ENCODE data around the gene TBC1D22A. TPM values are rescaled to one million over a fixed set of nuclear protein-coding genes. Genes with fewer than 3 reads are reported as not detected.
A peak's percentile ranks its signal among the peaks of the same experiment; 100 is the strongest.

Gene TBC1D22A
- total RNA-seq, 6 donors from 2014 or later: 27.1 to 48.2 (median 35.3) TPM

DNA sequence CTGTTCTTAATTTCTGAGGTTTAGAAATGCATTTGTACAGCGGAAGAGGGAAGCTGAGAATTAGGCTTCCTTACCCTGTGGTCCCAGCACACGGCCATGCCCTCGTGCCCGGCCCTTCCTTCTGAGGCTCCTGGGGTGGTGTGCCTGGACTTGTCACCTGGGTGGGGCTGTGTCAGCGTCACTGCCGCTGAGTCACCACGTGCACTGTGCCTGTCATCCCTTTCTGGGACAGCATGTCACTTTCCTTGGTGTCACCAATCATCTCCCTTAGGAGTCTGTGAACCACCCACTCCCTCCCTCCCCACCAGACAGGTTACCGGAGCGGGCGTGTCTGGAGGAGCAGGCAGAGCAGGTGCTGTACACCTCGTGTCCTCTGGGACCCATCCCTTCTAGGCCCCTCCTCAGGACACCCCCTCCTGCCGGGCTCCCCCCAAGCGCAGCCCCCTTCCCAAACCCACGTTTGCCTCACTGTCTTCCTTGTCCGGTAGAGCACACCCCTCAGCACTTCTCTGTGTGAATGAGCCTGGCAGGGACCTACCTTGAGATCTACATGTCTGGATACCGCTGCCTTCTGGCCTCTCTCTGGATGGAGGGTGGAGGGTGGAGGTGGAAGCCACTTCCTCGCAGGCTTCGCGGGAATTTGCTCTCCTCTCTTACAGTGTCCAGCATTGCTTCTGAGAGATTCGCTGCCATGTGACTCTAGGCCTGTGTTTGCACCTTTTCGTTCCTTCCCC, 367.6 kb downstream of the TBC1D22A start:
- Histone ChIP-seq H3K36me3 (no peaks in the 10 kb centered on the region), H3K9me3 (no peaks in the 10 kb centered on the region), H3K4me3 (no peak overlapping the region), H3K27me3 (no peaks in the 10 kb centered on the region), H3K4me1 (no peaks in the 10 kb centered on the region), H3K27ac (no peak overlapping the region)
- WGBS, 2 donors: 82% methylated on average over 13 to 21 of the region's 21 CpGs
- DNase-seq (peak in 1 of 2 donors; percentile 14), ATAC-seq (ENCODE audit: low FRiP score in 2 of 2) (no peak)
- TF ChIP-seq POLR2AphosphoS5 (IDR thresholded peaks at IDR 0.05): no peak
- TF ChIP-seq EP300 (IDR thresholded peaks at IDR 0.05): no peak
- no peak for TF ChIP-seq POLR2A (IDR thresholded peaks at IDR 0.05)
- TF ChIP-seq, protein P1, sequence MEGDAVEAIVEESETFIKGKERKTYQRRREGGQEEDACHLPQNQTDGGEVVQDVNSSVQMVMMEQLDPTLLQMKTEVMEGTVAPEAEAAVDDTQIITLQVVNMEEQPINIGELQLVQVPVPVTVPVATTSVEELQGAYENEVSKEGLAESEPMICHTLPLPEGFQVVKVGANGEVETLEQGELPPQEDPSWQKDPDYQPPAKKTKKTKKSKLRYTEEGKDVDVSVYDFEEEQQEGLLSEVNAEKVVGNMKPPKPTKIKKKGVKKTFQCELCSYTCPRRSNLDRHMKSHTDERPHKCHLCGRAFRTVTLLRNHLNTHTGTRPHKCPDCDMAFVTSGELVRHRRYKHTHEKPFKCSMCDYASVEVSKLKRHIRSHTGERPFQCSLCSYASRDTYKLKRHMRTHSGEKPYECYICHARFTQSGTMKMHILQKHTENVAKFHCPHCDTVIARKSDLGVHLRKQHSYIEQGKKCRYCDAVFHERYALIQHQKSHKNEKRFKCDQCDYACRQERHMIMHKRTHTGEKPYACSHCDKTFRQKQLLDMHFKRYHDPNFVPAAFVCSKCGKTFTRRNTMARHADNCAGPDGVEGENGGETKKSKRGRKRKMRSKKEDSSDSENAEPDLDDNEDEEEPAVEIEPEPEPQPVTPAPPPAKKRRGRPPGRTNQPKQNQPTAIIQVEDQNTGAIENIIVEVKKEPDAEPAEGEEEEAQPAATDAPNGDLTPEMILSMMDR (IDR thresholded peaks at IDR 0.05): no peak

DNA sequence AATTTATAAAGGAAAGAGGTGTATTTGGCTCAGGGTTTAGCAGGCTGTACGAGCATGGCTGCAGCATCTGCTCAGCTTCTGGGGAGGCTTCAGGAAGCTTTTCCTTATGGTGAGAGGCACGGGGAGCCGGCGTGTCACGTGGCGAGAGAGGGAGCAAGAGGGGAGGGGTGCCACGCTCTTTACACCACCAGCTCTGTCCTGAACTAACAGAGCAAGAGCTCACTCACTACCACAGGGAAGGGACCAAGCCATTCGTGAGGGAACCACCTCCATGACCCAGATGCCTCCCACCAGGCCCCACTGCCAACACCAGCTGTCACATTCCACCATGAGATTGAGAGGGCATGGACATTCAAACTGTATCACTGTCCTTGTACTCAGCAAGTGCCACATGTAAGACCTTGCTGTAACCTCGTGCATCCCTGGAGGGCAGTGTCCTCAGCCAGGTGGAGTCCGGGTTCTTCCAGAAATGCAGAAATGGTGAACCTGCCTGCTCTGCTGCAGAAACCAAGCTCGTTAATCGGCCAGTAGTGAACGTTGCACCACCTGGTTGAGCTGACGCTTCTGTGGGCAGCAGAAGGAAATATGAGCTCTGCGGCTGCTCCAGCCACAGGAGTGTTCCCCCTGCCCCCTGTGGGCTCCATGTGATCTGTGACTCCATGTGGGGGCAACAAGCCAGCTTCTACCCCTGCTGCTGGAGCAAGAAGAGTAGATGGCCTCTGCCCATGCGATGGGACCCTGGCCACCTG, 368.6 kb downstream of the TBC1D22A start:
- ATAC-seq (ENCODE audit: low FRiP score in 2 of 2) (no peak), DNase-seq (no peak)
- Histone ChIP-seq H3K9me3 (no peaks in the 10 kb centered on the region), H3K27ac (no peak overlapping the region), H3K4me1 (no peaks in the 10 kb centered on the region), H3K4me3 (no peak overlapping the region), H3K36me3 (no peaks in the 10 kb centered on the region), H3K27me3 (no peaks in the 10 kb centered on the region)
- TF ChIP-seq, protein P1 (IDR thresholded peaks at IDR 0.05): no peak
- no peak for TF ChIP-seq EP300 (IDR thresholded peaks at IDR 0.05)
- WGBS, 2 donors: 89% methylated on average over 9 to 16 of the region's 16 CpGs

DNA sequence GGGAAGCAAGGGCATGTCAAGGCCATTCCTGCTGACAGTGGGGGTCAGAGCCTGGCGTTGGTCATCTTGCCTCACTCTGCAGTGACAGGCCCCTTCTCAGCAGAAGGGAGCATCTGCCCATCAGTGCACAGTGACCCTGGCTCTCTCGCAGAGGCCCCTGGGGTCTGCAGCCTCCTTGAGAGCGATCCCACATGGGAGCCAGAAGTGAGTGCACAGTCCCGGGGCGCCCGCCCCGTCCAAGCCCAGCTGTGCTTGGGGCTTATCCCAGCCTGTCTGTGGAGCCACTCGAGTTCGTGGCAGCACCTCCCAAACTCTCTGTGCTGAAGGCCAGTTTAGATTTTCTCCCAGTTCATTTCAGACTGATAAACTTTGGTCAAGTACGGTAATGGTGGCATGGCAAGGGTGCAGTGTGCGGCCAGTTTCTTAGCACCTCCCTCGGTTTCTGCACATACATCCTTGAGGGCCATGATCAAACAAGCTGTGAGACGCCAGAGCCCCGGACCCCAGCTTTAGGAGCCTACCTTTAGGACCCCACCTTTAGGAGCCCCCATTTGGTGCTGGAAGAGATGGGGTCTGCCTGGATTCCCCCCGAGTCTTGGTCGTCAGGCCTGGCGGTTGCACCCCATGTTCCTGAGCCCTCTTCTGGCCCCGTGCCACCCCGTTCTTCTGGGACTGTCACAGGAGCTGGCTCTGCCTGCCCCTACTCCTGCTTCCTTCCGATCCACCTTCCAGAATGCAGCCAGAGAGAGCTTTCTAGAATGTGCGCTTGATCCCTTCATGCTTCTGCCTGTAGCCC, 369.4 kb downstream of the TBC1D22A start:
- Histone ChIP-seq H3K27me3 (no peaks in the 10 kb centered on the region), H3K36me3 (no peaks in the 10 kb centered on the region), H3K27ac (no peak overlapping the region), H3K9me3 (no peaks in the 10 kb centered on the region), H3K4me1 (no peaks in the 10 kb centered on the region), H3K4me3 (no peak overlapping the region)
- TF ChIP-seq EP300 (IDR thresholded peaks at IDR 0.05) (no peak), POLR2AphosphoS5 (IDR thresholded peaks at IDR 0.05) (no peak), POLR2A (IDR thresholded peaks at IDR 0.05) (no peak)
- TF ChIP-seq, protein P1 (IDR thresholded peaks at IDR 0.05): no peak
- DNase-seq (no peak), ATAC-seq (ENCODE audit: low FRiP score in 2 of 2) (no peak)
- WGBS, 2 donors: 92 to 96% methylated on average over 13 to 19 of the region's 21 CpGs

DNA sequence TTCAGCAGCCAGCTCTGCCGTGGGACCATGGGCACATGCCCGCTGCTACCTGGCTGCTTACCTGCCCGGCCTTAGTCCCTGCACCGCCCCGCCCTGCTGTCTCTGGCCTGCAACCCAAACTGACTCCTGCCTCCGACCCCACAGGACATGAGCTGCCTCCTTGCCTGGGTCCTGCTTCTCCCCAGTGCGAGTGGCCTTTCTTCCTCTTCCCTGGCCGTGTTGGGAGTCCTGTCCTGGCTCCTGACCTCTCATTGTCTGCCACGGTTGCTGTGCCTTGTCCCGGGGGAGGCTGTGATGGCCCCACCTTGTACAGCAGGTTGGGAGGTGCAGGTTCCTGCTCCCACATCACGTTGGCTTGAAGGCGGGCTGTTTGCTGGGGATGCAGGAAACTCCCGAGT, 370.0 kb downstream of the TBC1D22A start:
- H3K9me3 ChIP-seq: no peaks in the 10 kb centered on the region
- ATAC-seq (ENCODE audit: low FRiP score in 2 of 2) (no peak), DNase-seq (no peak)
- WGBS, 2 donors: 83 to 93% methylated on average over 8 to 13 of the region's 13 CpGs
- no peak overlapping the region for H3K27ac ChIP-seq
- H3K4me1 ChIP-seq: no peaks in the 10 kb centered on the region
- H3K27me3 ChIP-seq: no peaks in the 10 kb centered on the region
- no peak for TF ChIP-seq POLR2A (IDR thresholded peaks at IDR 0.05)
- no peak overlapping the region for H3K4me3 ChIP-seq
- no peaks in the 10 kb centered on the region for H3K36me3 ChIP-seq

Measured in upper lobe of left lung (tissue), 6 donors.